Cardiac atrium fibroblast (primary cell): ENCODE results near the gene DPY19L3. TPM values are rescaled to one million over a fixed set of nuclear protein-coding genes. Genes with fewer than 3 reads are reported as not detected.

Source experiments
- total RNA-seq: library from RNA; depleted of rRNA; stranded (reverse); fragments of >200 nt; gene quantifications from 2 replicates; pipeline ENCODE4 v1.2.3, GENCODE V29; 2015

Gene DPY19L3
- 30.9 and 56.7 TPM in 2 replicates for total RNA-seq

GRCh38 chr19:32405431-32406160 is at the start of gene DPY19L3:
Gene DPY19L3 (plus strand): TSS chr19:32405770. CDS start chr19:32408254, 2,484 bp downstream.

Other genes starting within 250 kb of the DPY19L3 start
- 7.0 and 7.1 TPM in 2 replicates for gene ZNF507, start 60.2 kb upstream of the DPY19L3 start, total RNA-seq
- gene PDCD5, start 175.4 kb downstream of the DPY19L3 start, total RNA-seq, result 130 and 181 TPM in 2 replicates